GM12878 (cell line): ENCODE data around the gene MYMX. TPM values are rescaled to one million over a fixed set of nuclear protein-coding genes. Genes with fewer than 3 reads are reported as not detected.
A peak's percentile ranks its signal among the peaks of the same experiment; 100 is the strongest.

Source experiments
- ATAC-seq: fragments of 200-7000 bp; cut with Tn5 transposase; 3 replicates; pipeline ENCODE4 v1.9.1; 2020; ENCODE audit warnings: mild to moderate bottlenecking, moderate library complexity
- BruUV-seq: library from RNA; stranded (reverse); fragments of 400-500 nt; replicated peaks from 2 replicates; lab custom pipeline; 2021; lab: Mats Ljungman, UMichigan
- CTCF ChIA-PET: fragments of 300-600 bp; sonication (Branson Sonifier 250); formaldehyde crosslinking; extraction: SDS; loops from one replicate; lab custom pipeline; 2021; ENCODE audit warnings: inconsistent platforms; lab: Yijun Ruan, JAX
- POLR2A ChIA-PET: fragments of 350-600 bp; formaldehyde crosslinking; extraction: SDS; loops from one replicate; lab custom pipeline; 2021; ENCODE audit warnings: inconsistent platforms; lab: Charles Lee
- RAD21 ChIA-PET: fragments of 300-600 bp; sonication (Branson Sonifier 250); formaldehyde crosslinking; loops from one replicate; lab custom pipeline; 2023; ENCODE audit warnings: antibody characterized with exemption; ENCODE audit not compliant: unreplicated experiment; lab: Charles Lee
- SMC1A ChIA-PET: fragments of 300-600 bp; sonication (Branson Sonifier 250); formaldehyde crosslinking; loops from one replicate; lab custom pipeline; 2023; ENCODE audit not compliant: unreplicated experiment, uncharacterized antibody; lab: Charles Lee
- DNase-seq: peaks from one replicate; pipeline ENCODE4 v3.0.0-alpha.2; 2011; ENCODE audit warnings: low read depth, low spot score
- FAIRE-seq: peaks from 3 replicates; lab custom pipeline; 2011; peaks lifted over from hg19 to GRCh38; lab: Jason Lieb, UNC
- H2AFZ ChIP-seq: 2 replicates; pipeline ENCODE4 v1.6.0; 2011; ENCODE audit warnings: low read depth, low read length, control low read depth; ENCODE audit not compliant: control insufficient read depth
- H3K27ac ChIP-seq: 2 replicates; pipeline ENCODE4 v1.5.1; 2011; ENCODE audit warnings: control low read depth; ENCODE audit not compliant: control insufficient read depth, insufficient read depth
- H3K27me3 ChIP-seq, 2 experiments: replicated peaks in 1 of 2; 2 replicates each; pipeline versions ENCODE4 v1.6.0 to v1.6.1; 2011; ENCODE audit warnings: low read length in 1 of 2; ENCODE audit not compliant: control insufficient read depth in 2 of 2, insufficient read depth in 2 of 2
- H3K36me3 ChIP-seq, 2 experiments: 2 replicates each; pipeline ENCODE4 v1.5.1; 2011; ENCODE audit warnings: low read length in 1 of 2; ENCODE audit not compliant: control insufficient read depth in 2 of 2, insufficient read depth in 2 of 2
- H3K4me1 ChIP-seq: 2 replicates; pipeline ENCODE4 v1.6.1; 2011; ENCODE audit warnings: mild to moderate bottlenecking, low read length, moderate library complexity, mixed read lengths; ENCODE audit not compliant: control insufficient read depth, insufficient read depth
- H3K4me2 ChIP-seq: 2 replicates; pipeline ENCODE4 v1.6.0; 2011; ENCODE audit warnings: control low read depth; ENCODE audit not compliant: control insufficient read depth, insufficient read depth
- H3K4me3 ChIP-seq: fragments of 200-600 bp; sonication (generic); 2 replicates; pipeline ENCODE4 v1.5.1; 2016
- H3K79me2 ChIP-seq: 2 replicates; pipeline ENCODE4 v1.6.0; 2011; ENCODE audit warnings: low read length; ENCODE audit not compliant: control insufficient read depth, insufficient read depth
- H3K9ac ChIP-seq: 2 replicates; pipeline ENCODE4 v1.8.0; 2011; ENCODE audit warnings: low read length, control low read depth, mixed read lengths; ENCODE audit not compliant: control insufficient read depth, insufficient read depth
- H3K9me3 ChIP-seq: replicated peaks from 3 replicates; pipeline ENCODE4 v1.5.1; 2011; ENCODE audit warnings: mild to moderate bottlenecking, low read length; ENCODE audit not compliant: control insufficient read depth, insufficient read depth
- H4K20me1 ChIP-seq: 2 replicates; pipeline ENCODE4 v1.6.0; 2011; ENCODE audit not compliant: control insufficient read depth, insufficient read depth
- ATF7 ChIP-seq: fragments of 450-650 bp; IDR thresholded peaks from 2 replicates; pipeline ENCODE4 v1.6.1; 2016; ENCODE audit warnings: low read depth, mild to moderate bottlenecking
- CREM ChIP-seq: IDR thresholded peaks from 2 replicates; pipeline ENCODE4 v1.6.1; 2014; ENCODE audit warnings: antibody characterized with exemption, low read depth
- HCFC1 ChIP-seq: fragments of 150-350 bp; IDR thresholded peaks from 2 replicates; pipeline ENCODE4 v1.6.1; 2014; ENCODE audit warnings: low read length
- IKZF2 ChIP-seq, 2 experiments: fragments of 450-650 bp; IDR thresholded peaks; 2 replicates each; pipeline ENCODE4 v1.6.1; 2017; ENCODE audit warnings: mild to moderate bottlenecking in 2 of 2, moderate library complexity in 2 of 2
- NFXL1 ChIP-seq: fragments of 450-650 bp; IDR thresholded peaks from 2 replicates; pipeline ENCODE4 v1.6.1; 2017; ENCODE audit warnings: antibody characterized with exemption, mild to moderate bottlenecking, borderline replicate concordance
- POLR2A ChIP-seq: IDR thresholded peaks from 2 replicates; pipeline ENCODE4 v1.6.1; 2011; ENCODE audit warnings: low read depth, mild to moderate bottlenecking, low read length
- SMAD5 ChIP-seq: IDR thresholded peaks from 2 replicates; pipeline ENCODE4 v1.6.1; 2016; ENCODE audit warnings: antibody characterized with exemption, low read depth
- TCF3 ChIP-seq: IDR thresholded peaks from 2 replicates; pipeline ENCODE4 v1.6.1; 2012; ENCODE audit warnings: low read depth, mild to moderate bottlenecking, low read length, borderline replicate concordance; ENCODE audit not compliant: insufficient read depth
- WGBS: methylation state at CpG from one replicate; pipeline ENCODE4 v1.1.6; 2016; ENCODE audit warnings: low lambda C conversion rate; ENCODE audit not compliant: insufficient replicate concordance, insufficient coverage; ENCODE audit errors: missing lambda C conversion rate; 5-methylcytosine and 5-hydroxymethylcytosine counted together
- in situ Hi-C: fragments of 300-500 bp; cut with MboI; formaldehyde crosslinking; loops from 9 replicates; pipeline ENCODE4 v1.14.3; 2018; ENCODE audit warnings: mixed read lengths
- intact Hi-C: fragments of 100-400 bp; cut with micrococcal nuclease; formaldehyde crosslinking; loops from one replicate; pipeline ENCODE4 v1.14.2; 2022; ENCODE audit not compliant: unreplicated experiment
- polyA plus RNA-seq, 11 experiments: library from polyadenylated mRNA; depleted of rRNA in 4 of 11; unstranded in 6 of 11; stranded (reverse) in 5 of 11; fragments of >200 nt; fragmentation: Nextera tagmentation in 4 of 11; fragmentation: Illumina TruSeq in 1 of 11; extraction: Ambion mirVana in 4 of 11; extraction: Trizol in 1 of 11; gene quantifications; 1 replicate in 1 of 11; 2 replicates in 10 of 11; pipeline versions ENCODE4 v1.2.1 to v1.2.3, GENCODE V29; 2011 to 2016; ENCODE audit warnings: inconsistent platforms in 2 of 11, missing spikeins in 2 of 11, low read depth in 1 of 11
- total RNA-seq, 4 experiments: library from RNA; depleted of rRNA in 3 of 4; stranded (reverse); fragments of >200 nt in 3 of 4; fragmentation: Illumina TruSeq in 1 of 4; extraction: Trizol in 1 of 4; gene quantifications; 2 replicates each; pipeline versions ENCODE4 v1.2.1 to v1.2.3, GENCODE V29; 2013 to 2021

Gene MYMX
- total and polyA plus RNA-seq, 10 of the 15 experiments (the other 5 are each of a cell fraction or from before 2014, with no cell fraction given), result not detected

DNA sequence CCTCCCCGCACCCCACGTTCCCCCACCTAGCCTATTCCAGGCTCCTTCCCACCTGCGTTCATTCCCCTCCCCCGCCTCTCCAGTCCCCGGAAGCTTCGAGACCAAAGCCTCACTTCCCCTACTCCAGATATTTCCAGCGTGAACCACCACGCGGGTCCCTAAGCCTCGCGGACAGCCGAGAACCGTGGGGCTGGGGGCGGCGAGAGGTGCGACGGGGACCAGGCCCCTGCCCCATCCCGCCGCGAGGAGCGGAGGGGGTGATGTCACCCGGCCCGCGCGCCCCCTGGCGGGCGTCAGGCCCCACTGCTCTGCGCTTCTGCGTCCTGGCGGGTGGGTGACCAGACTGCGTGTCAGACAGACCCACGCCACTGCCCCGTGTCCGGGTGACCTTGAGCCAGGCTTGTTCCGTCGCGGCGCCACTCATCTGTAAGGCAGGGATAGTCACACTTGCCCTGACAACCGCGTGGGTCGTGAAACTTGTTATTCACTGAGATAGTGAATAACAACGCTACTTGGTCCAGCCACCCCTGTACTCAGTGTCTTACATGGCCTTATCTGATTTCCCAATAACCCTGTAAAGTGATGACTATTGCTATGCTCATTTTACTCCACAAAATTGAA lies 21.2 kb downstream of the MYMX start (continued):
- TF ChIP-seq CREM (peak; percentile 71), POLR2A (peak; percentile 83), HCFC1 (no peak), NFXL1 (no peak), TCF3 (peak; percentile 70; the same call in 1 of the 2 replicates), ATF7 (peak; percentile 95), IKZF2 (IDR thresholded peaks at IDR 0.05) (peak; percentile 38 to 59; a peak in 3 of 4 replicates)

DNA sequence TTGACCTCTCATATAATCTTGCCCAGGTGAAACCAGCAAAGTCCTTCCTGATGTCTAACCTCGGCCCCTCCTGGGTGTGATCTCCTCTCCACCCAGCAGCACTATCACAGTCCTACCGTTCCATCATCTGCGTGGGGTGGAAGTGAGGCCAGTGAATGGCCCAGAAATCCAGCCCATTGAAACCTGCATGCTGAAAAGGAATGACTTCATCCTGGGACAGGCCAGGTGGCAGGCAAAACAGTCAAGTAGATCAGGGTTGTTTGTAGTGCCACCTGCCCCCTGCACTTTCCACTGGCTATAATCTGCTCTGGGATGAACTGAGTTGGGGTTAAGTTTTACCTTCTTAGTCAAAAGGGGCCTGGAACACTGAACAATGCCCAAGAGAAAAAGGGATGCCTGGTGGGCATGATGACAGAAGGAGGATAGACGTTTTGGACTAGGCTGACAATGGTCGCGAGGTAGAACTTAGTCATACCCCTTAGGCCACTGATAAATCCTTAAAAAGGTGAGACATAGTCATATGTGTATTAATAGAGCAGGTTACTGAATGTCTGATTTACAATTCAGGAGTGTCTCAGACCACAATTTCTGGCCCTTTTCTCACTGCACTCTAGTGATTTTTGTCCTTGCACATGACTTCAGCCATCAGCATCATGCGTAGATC lies 22.1 kb downstream of the MYMX start:
- Histone ChIP-seq H3K27ac (no peak overlapping the region), H2AFZ (no peak overlapping the region)
- CTCF ChIA-PET, result interaction anchor here (1.4 to 6.4 kb wide), 6 partner anchors 15 to 87 kb away, joined by 3 to 117 read pairs (median 9); partner anchors contain the start of gene SLC29A1
- TF ChIP-seq SMAD5 (no peak), HCFC1 (no peak), POLR2A (no peak)
- TF ChIP-seq, all 136 proteins: peak for 0
- intact Hi-C loops (loop anchor here (1.0 kb wide), 1 partner anchor 67 kb away; no protein-coding TSS in a partner anchor), in situ Hi-C loops (loop anchor here (5.0 to 10.0 kb wide), 2 partner anchors 67 to 134 kb away; no protein-coding TSS in a partner anchor)
- Histone ChIP-seq H3K36me3 (no peaks in the 10 kb centered on the region; a peak in 1 of 4 replicates), H3K4me1 (peaks cover 8% of the 10 kb centered on the region), H3K9ac (no peak overlapping the region), H3K4me3 (no peak overlapping the region), H4K20me1 (no peaks in the 10 kb centered on the region), H3K27me3 (no peaks in the 10 kb centered on the region), H3K79me2 (no peaks in the 10 kb centered on the region), H3K4me2 (no peak overlapping the region), H3K9me3 (no peaks in the 10 kb centered on the region)
- no peak for ATAC-seq
- POLR2A ChIA-PET, result interaction anchor here (1.1 kb wide), 1 partner anchor 16 kb away, joined by 6 read pairs; the partner anchor contains the start of gene SLC29A1
- DNase-seq, result no peak
- FAIRE-seq, result no peak
- SMC1A ChIA-PET, result interaction anchor here (2.4 kb wide), 1 partner anchor 11 kb away, joined by 6 read pairs; no protein-coding TSS in a partner anchor
- 81% methylated on average over 7 of the region's 7 CpGs for WGBS
- RAD21 ChIA-PET, result interaction anchor here (1.8 kb wide), 1 partner anchor 142 kb away, joined by 10 read pairs; no protein-coding TSS in a partner anchor
- BruUV-seq, result TSS peak; percentile 48
